SJCRH30 (cell line): ENCODE measurements around the gene CEACAM18. TPM values are rescaled to one million over a fixed set of nuclear protein-coding genes. Genes with fewer than 3 reads are reported as not detected.
A peak's percentile ranks its signal among the peaks of the same experiment; 100 is the strongest.
"Not testable (repeated sequence)": the region's sequence is repeated elsewhere in the genome, so short reads cannot be mapped to it uniquely, and the experiment has no call there.

Experiments
- DNase-seq, 2 experiments: peaks; one replicate each; pipeline ENCODE4 v3.0.0-alpha.2; 2015 to 2020
- H3K27ac ChIP-seq: fragments of 250-450 bp; sonication (Bioruptor Pico); 2 replicates; pipeline ENCODE4 v1.5.1; 2020; ENCODE audit warnings: mild to moderate bottlenecking, moderate library complexity
- H3K27me3 ChIP-seq: fragments of 250-450 bp; sonication (Bioruptor Pico); 2 replicates; pipeline ENCODE4 v1.5.1; 2020; ENCODE audit warnings: mild to moderate bottlenecking, moderate library complexity
- H3K36me3 ChIP-seq: fragments of 250-450 bp; sonication (Bioruptor Pico); 2 replicates; pipeline ENCODE4 v1.5.1; 2020; ENCODE audit warnings: mild to moderate bottlenecking, moderate library complexity
- H3K4me1 ChIP-seq: fragments of 250-450 bp; sonication (Bioruptor Pico); 2 replicates; pipeline ENCODE4 v1.5.1; 2020; ENCODE audit warnings: mild to moderate bottlenecking, moderate library complexity
- H3K4me3 ChIP-seq: fragments of 250-450 bp; sonication (Bioruptor Pico); 2 replicates; pipeline ENCODE4 v1.5.1; 2020; ENCODE audit warnings: mild to moderate bottlenecking, moderate library complexity
- H3K9me3 ChIP-seq: fragments of 250-450 bp; sonication (Bioruptor Pico); replicated peaks from 2 replicates; pipeline ENCODE4 v1.5.1; 2020; ENCODE audit warnings: mild to moderate bottlenecking, moderate library complexity
- total RNA-seq: library from RNA; depleted of rRNA; stranded (reverse); fragments of >200 nt; shearing (Covaris generic); gene quantifications from 2 replicates; pipeline ENCODE4 v1.2.3, GENCODE V29; 2014; rRNA removed

The CEACAM18 gene
- not detected in 2 replicates for total RNA-seq

DNA sequence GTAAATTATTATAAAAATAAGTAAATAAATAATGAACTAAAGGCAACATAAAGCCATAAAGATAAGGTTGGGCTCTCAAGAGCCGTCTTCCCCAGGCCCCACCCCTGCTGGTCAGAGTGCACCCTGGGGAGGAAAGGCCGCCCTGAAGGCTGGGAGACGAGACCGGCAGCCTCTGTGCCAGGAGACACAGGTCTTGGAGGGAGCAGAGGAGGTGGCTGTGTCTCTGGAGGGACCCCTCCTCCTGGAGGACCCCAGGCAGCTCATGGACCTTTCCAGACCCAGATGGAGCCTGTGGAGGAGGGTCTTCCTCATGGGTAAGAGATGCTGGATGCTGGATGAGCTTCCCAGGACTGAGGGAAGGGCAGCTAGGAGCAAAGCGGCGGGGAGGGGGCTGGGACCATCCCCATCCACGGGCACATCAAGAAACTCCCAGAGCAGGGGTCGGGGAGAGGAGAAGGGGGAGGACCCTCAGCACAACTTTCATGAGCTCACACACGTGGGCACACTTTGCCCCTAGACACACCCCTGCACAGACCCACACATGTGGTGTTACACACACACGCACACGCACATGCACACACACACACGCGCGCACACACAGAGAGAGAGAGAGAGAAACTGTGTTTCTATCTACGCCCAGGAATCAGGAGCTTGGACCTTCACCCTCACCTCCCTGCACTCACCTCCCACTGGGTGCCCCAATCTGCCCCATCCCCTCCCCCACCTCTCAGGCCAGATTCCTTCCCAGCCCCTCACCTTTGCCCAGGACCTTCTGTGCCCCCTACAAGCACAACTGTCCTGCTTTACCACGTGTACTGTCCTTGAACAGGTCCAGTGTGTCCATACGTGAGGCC is at the start of gene CEACAM18:
Gene CEACAM18, plus strand, starts transcription at position 159 of the 854 bp plus-strand sequence.
- Histone ChIP-seq H3K27me3 (no peaks in the 10 kb centered on the region), H3K4me1 (no peaks in the 10 kb centered on the region), H3K36me3 (no peaks in the 10 kb centered on the region), H3K4me3 (no peak within 1 kb of the TSS), H3K27ac (no peak within 1 kb of the TSS), H3K9me3 (no peaks in the 10 kb centered on the region)
- no peak for DNase-seq

GRCh38 chr19:51430221-51430620 is 48.1 kb upstream of the CEACAM18 start:
- no peaks in the 10 kb centered on the region for H3K36me3 ChIP-seq
- H3K4me1 ChIP-seq: no peaks in the 10 kb centered on the region
- H3K27me3 ChIP-seq: no peaks in the 10 kb centered on the region
- H3K27ac ChIP-seq: no peak overlapping the region
- DNase-seq: no peak
- H3K4me3 ChIP-seq: no peak overlapping the region
- H3K9me3 ChIP-seq: no peaks in the 10 kb centered on the region

DNA sequence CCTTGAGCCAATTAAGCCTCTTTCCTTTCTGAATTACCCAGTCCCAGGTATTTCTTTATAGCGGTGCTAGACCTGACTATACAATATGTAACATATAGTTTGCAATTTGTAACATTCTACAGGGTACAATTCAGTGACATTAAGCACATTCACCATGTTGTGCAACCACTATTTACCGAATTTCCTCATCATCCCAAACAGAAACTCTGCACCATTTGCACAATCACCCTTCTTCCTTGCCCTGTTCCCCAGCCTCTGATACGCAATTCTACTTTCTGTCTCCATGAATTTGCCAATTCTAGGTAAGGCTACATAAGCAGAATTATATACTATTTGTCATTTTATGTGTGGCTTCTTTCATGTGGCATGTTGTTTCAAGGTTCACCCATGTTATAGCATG is 47.2 kb upstream of the CEACAM18 start:
- Histone ChIP-seq H3K36me3 (no peaks in the 10 kb centered on the region), H3K9me3 (no peaks in the 10 kb centered on the region), H3K27me3 (no peaks in the 10 kb centered on the region), H3K27ac (no peak overlapping the region), H3K4me3 (no peak overlapping the region), H3K4me1 (no peaks in the 10 kb centered on the region)
- no peak for DNase-seq

DNA sequence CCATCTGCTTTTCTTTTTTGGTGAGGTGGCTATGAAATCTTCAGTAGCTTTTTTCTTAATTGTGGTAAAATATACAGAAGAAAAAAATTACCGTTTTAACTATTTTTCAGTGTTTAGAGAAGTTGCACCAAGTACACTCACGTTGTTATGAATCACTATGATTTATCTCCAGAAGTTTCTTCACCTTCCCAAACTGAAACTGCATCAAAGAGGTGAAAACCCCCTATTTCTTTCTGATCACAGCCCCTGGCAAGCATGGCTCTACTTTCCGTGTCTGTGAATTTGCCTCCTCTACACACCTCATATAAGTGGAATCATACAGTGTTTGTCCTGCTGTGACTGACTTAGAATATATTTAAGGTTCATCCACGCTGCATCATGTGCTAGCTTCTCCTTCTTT is 45.3 kb upstream of the CEACAM18 start:
- no peak overlapping the region for H3K27ac ChIP-seq
- H3K27me3 ChIP-seq: no peaks in the 10 kb centered on the region
- no peaks in the 10 kb centered on the region for H3K36me3 ChIP-seq
- no peak overlapping the region for H3K4me3 ChIP-seq
- H3K9me3 ChIP-seq: no peaks in the 10 kb centered on the region
- no peak for DNase-seq
- H3K4me1 ChIP-seq: no peaks in the 10 kb centered on the region

DNA sequence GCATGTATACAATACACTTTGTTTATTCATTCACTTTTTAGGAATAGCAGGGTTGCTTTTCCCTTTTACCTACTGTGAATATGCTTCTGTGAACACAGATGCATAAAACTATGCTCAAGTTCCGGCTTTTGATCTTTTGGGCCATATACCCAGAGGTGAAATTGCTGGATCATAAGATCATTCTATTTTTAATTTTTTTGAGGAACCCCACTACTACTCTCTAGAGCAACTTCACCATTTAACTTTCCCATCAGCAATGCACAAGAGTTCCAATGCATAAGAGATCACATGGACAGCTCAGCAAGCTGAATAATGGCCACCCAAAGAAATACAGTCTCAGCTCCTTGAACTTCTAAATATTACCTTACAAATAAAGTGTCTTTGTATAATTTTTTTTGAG is 43.9 kb upstream of the CEACAM18 start:
- H3K9me3 ChIP-seq: no peaks in the 10 kb centered on the region
- no peaks in the 10 kb centered on the region for H3K27me3 ChIP-seq
- no peak overlapping the region for H3K4me3 ChIP-seq
- H3K4me1 ChIP-seq: no peaks in the 10 kb centered on the region
- DNase-seq: no peak
- H3K27ac ChIP-seq: no peak overlapping the region
- H3K36me3 ChIP-seq: no peaks in the 10 kb centered on the region

GRCh38 chr19:51439021-51439465 is 39.3 kb upstream of the CEACAM18 start:
- Histone ChIP-seq H3K27me3 (no peaks in the 10 kb centered on the region), H3K27ac (no peak overlapping the region), H3K9me3 (no peaks in the 10 kb centered on the region), H3K36me3 (no peaks in the 10 kb centered on the region), H3K4me1 (no peaks in the 10 kb centered on the region), H3K4me3 (no peak overlapping the region)
- peak in 1 of 2 experiments; percentile 27 for DNase-seq

DNA sequence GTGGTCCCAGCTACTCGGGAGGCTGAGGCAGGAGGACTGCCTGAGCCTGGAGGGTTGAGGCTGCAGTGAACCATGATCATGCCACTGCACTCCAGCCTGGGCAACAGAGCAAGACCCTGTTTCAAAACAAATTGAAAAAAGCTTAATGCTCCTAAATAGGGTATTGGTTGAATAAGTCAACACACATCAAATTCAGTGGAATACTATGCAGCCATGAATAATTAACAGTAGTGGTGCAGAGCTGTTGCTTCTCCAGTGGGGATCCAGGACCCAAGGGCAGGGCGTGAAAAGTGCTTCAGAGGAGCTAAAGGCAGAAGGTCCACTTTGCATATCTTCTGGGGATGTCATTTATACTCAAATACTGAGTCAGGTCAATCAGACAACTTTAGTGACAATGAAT is 38.3 kb upstream of the CEACAM18 start:
- no peaks in the 10 kb centered on the region for H3K27me3 ChIP-seq
- no peak overlapping the region for H3K4me3 ChIP-seq

GRCh38 chr19:51440846-51441409 is 37.4 kb upstream of the CEACAM18 start:
- Histone ChIP-seq H3K27ac (no peak overlapping the region), H3K9me3 (no peaks in the 10 kb centered on the region), H3K36me3 (no peaks in the 10 kb centered on the region), H3K4me1 (no peaks in the 10 kb centered on the region), H3K27me3 (no peaks in the 10 kb centered on the region), H3K4me3 (no peak overlapping the region)
- no peak for DNase-seq

More for the DNA sequence above, 38.3 kb upstream of the CEACAM18 start:
- Histone ChIP-seq H3K27ac (no peak overlapping the region), H3K36me3 (no peaks in the 10 kb centered on the region), H3K9me3 (no peaks in the 10 kb centered on the region), H3K4me1 (no peaks in the 10 kb centered on the region)
- DNase-seq: no peak

DNA sequence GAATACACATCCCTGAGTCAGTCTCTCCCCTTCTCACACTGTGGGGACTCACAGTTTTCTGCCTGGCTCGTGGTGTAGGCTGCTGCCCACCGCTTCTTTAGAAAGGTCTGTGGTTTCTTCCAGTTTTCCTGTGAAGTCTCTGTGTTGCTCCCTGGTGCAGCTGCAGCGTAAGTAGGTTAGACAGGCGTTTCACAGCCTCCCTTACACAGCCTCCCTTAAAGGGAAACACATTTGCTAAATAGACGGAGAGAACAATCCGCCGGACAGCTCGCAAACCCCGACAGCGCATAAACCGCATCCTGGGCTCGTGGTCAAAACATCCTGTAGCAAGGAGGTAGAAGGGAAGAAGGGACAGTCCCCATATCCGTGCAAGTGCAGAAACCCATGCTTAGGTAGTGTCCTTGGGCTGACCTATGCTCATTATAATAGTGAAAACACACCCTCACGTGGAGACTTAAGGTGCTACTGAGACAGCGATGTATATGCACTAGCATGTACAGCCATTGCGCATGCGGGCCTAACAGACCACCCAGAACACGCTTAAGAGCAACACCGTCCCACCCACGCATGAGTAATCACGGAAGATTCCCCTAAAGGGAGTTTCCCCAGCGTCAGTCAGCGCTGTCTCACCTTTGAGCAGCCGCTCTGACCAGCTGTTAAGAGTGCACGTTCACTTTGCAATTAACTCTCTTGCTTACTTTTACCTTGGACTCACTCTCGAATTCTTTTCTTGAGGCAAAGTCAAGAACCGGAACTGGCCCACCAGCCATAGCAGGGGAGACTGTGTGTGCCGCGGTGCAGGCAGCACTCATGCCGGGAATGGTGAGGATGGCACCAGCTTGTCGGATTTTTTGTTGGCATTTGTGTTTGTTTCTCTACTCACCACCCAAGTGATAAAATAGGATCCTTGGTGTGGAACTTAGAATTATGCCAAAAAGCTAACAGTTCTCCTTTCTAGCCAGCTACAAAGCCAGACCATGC is 36.6 kb upstream of the CEACAM18 start:
- H3K27me3 ChIP-seq: no peaks in the 10 kb centered on the region
- no peaks in the 10 kb centered on the region for H3K4me1 ChIP-seq
- no peaks in the 10 kb centered on the region for H3K9me3 ChIP-seq
- DNase-seq: no peak
- H3K27ac ChIP-seq: no peak overlapping the region
- no peaks in the 10 kb centered on the region for H3K36me3 ChIP-seq
- no peak overlapping the region for H3K4me3 ChIP-seq

DNA sequence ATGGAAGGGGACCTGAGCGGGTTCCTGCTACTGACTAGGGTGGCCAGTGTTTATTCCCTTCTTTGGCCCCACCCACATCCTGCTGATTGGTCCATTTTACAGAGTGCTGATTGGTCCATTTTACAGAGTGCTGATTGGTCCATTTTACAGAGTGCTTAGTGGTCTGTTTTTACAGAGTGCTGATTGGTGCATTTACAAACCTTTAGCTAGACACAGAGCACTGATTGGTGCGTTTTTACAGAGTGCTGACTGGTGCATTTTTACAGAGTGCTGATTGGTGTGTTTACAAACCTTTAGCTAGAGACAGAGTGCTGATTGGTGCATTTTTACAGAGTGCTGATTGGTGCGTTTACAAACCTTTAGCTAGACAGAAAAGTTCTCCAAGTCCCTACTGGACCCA is 30.8 kb upstream of the CEACAM18 start:
- H3K4me3 ChIP-seq, H3K9me3 ChIP-seq, H3K27me3 ChIP-seq, DNase-seq, H3K4me1 ChIP-seq, H3K36me3 ChIP-seq, H3K27ac ChIP-seq: not testable (repeated sequence)

DNA sequence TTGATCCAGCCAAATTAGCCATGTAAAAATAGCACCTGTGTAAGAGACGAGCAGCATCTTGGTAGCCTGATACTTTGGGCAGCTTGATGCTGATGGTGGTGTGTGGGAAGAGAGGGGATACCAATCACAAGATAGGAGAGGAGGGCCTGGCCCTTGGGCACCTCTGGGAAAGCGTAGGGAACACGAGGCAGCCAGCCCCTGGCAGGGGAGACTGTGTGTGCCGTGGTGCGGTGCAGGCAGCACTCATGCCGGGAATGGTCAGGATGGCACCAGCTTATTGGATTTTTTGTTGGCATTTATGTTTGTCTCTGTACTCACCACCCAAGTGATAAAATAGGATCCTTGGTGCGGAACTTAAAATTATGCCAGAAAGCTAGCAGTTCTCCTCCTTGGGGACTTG is 30.3 kb upstream of the CEACAM18 start:
- Histone ChIP-seq H3K27me3 (no peaks in the 10 kb centered on the region), H3K9me3 (no peaks in the 10 kb centered on the region), H3K36me3 (no peaks in the 10 kb centered on the region), H3K4me1 (no peaks in the 10 kb centered on the region), H3K27ac (no peak overlapping the region), H3K4me3 (no peak overlapping the region)
- no peak for DNase-seq

GRCh38 chr19:51448411-51449016 is 29.8 kb upstream of the CEACAM18 start:
- no peaks in the 10 kb centered on the region for H3K4me1 ChIP-seq
- no peak overlapping the region for H3K27ac ChIP-seq
- no peaks in the 10 kb centered on the region for H3K27me3 ChIP-seq
- no peak overlapping the region for H3K4me3 ChIP-seq
- H3K9me3 ChIP-seq: no peaks in the 10 kb centered on the region
- no peaks in the 10 kb centered on the region for H3K36me3 ChIP-seq
- DNase-seq: no peak

- H3K27me3 ChIP-seq: no peaks in the 10 kb centered on the region
- no peak for DNase-seq
- H3K36me3 ChIP-seq: no peaks in the 10 kb centered on the region
- no peak overlapping the region for H3K4me3 ChIP-seq
- H3K9me3 ChIP-seq: no peaks in the 10 kb centered on the region
- no peaks in the 10 kb centered on the region for H3K4me1 ChIP-seq
- no peak overlapping the region for H3K27ac ChIP-seq
These were observed 27.5 kb upstream of the CEACAM18 start for GRCh38 chr19:51450730-51451307.

DNA sequence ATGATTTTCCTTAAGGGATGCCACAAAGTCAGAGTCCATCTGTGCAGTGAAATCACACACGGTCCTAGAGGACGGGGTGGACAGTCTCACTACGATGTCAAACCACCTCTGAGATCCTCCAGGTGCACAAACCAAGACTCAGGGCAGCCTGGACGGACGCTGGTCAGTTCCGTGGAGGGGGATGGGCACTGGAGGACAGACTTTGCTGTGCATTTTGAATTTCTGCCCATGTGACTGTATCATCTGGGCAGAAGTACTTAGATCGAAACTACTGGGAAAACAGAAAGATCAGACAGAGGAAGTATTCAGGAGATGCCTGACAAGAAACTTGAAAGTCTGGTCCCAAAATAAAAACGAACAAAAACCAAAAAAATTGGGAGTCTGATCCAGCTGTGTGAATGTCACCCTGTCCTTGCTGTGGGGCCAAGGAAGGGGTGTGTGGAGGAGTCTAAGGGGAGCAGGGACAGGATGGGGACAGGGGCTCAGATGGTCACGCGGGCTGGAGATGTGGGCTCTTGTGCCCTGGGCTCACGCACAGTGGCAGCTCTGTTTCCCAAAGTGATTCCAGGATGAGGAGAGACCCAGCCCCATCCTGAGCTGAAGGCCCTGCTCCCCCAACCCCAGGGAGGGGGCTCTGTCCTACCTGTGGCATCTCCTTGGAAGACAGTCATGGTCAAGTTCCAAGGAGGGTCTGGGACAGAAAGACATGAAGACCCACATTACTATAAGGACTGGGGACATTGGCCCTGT is 21.6 kb upstream of the CEACAM18 start:
- no peak for DNase-seq
- no peaks in the 10 kb centered on the region for H3K27me3 ChIP-seq
- H3K36me3 ChIP-seq: no peaks in the 10 kb centered on the region
- H3K27ac ChIP-seq: no peak overlapping the region
- no peaks in the 10 kb centered on the region for H3K9me3 ChIP-seq
- H3K4me1 ChIP-seq: no peaks in the 10 kb centered on the region
- H3K4me3 ChIP-seq: no peak overlapping the region
